ENCODE data around the gene MAP2.

Gene MAP2

DNA sequence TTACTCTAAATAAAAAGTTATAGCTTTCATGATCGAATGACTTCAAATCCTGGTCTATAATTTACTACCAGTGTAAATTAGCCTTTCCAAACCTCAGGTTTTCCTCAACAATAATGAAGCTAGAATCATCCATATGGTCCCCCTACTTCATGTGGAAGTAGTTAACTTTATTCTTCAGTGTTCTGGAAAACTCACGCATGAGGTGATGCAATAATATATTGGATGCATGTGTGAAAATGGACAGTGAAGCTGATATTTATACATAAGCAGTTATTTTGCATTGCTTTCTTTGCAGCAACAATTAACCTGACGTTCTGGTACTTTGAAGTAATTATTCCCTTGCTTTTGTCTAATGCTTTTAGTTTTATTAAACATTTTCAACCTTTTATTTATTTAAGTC, 329.2 kb downstream of the MAP2 start:
- no peak for DNase-seq

DNA sequence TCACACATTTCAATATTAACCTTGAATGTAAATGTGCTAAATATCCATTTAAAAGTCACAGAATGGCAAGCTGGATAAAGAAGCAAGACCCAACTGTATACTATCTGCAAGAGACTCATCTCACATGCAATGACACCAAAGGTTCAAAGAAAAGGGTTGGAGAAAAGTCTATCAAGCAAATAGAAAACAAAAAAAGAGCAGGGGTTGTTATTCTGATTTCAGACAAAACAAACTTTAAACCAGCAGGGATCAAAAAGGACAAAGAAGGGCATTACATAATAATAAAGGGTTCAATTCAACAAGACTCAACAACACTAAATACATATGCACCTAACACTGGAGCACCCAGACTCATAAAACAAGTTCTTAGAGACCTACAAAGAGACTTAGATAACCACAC, 333.3 kb downstream of the MAP2 start:
- DNase-seq: no peak

DNA sequence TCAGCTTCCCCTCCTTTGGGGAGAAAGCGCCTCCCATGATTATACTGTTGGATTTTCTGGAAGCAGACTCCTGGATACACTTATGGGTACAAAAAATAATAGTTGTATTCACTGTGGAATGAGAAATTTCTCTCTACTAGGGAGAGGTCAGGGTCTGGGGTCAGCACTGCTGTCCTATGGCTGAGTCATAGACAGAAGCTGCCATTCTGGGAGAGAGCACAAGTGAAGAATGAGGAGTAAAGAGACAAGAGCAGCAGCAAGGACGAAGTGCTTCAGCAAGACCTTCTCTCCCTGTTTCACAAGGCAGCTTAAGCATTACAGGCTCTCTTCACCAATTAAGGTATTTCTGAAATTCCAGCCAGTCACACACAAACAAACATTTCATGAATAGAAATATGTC, 337.7 kb downstream of the MAP2 start:
- DNase-seq: no peak

DNA sequence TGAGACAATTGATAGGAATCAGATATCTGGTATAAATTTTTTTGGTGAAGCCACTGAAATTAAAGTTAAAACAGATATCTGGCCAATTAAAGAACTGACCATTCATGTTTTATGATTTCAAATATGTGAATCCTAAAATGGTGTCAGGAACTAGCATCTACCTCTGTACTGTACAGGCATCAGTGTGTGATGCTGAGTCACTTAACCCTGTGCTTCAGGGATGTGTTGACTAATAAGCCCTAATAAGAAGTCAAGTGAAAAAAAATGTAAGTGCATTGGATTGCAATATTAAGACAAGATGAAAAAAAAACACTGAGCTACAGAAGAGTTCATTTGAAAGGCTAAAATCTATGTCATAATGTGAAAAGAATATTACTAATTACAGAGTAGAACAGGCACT, 338.7 kb downstream of the MAP2 start:
- no peak for DNase-seq

DNA sequence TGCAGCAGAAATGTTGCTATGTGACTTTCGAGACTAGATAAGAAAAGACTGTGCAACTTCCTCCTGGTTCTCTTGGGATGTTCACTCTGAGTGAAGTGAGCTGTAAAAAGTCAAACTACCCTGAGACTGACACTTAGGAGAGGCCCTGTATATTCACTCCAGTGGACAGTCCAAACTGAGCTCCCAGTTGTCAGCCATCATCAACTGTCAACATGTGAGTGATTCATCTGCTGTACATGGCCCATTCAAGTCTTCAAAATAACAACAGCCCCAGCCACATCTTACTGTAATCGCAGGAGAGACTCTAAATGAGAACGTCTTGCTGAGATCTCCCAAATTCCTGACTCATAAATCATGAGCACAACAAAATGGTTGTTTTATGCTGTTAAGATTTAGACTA, 339.3 kb downstream of the MAP2 start:
- DNase-seq: no peak

DNA sequence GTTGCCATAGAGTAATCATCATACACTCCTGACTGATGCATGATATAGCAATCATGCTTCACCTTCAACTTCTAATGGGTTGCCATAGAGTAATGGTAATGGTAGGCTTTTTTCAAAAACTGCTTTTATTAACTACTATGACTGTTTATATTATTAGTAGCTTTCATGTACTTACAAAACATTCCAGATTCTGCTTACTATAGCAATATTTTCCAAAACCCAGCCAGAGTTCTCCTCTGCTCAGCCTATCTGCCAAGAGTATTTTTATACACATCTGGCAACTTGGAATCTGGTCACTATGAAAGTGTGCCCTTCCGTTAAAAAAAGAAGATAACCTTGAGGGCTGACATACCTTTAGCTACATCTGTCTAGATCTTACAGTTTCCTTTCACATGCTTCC, 342.8 kb downstream of the MAP2 start:
- DNase-seq: no peak

DNA sequence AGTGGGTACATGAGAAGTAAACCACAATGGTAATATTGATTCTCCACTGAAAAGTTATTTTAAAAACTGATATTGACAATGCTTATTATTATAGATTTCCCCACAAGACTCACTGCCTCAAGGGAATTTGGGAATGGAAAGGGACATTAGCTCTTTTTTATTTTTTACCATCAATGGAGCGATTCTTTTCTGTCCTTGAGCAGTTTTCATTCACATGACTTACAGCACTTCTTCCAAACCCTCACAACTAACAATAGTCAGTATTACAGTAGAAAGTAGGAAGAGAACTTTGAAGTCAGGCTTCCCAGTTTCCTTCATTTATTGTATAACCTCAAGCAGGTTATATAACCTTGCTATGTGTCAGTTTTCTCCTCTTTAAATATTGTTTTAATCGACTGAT, 343.5 kb downstream of the MAP2 start:
- DNase-seq: no peak

- no peak for DNase-seq
These were observed 344.7 kb downstream of the MAP2 start for GRCh38 chr2:209768557-209768956.

DNA sequence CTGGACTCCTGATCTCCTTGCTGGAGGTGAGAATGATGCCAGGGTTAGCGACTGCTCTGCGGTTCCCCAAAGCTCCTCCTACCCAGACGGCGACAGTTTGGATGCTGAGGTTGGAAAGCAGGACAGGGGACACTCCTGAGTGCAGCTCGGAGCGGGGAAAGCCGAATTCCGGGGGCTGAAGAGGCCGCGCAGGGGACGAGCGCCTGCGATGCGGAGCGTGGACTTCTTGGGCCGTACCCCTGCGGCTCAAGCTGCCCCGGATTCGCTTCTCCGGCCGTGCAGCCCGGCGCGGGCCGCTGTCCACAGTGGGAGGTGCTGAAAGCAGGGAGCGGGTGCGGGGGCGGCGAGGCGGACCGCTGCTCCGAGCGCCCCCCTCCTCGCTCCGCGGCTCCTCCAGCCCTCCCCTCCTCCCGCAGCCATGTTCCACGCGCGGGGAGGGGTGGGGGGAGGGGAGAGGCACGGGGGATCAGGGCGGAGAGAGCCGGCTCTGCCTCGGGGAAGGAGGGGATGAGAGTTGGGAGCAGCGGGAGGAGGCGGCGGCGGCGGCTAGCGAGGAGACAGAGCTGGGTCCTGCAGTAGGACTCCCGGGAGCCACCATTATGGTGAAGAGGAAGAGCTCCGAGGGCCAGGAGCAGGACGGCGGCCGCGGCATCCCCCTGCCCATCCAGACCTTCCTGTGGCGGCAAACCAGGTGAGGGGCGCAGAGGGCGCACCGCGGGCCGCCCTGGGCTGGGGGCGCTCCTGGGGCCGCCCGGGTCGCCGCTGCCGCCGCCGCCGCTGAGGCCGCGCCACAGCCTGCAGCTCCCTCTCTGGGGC, 347.8 kb downstream of the MAP2 start, which contains the start of gene UNC80:
UNC80 (plus strand) TSS at position 359 of the 816 bp plus-strand sequence; CDS start at position 600, 241 bp downstream.
- DNase-seq: peak; percentile 58

GRCh38 chr2:209772290-209772685, 348.4 kb downstream of the MAP2 start:
- no peak for DNase-seq

DNA sequence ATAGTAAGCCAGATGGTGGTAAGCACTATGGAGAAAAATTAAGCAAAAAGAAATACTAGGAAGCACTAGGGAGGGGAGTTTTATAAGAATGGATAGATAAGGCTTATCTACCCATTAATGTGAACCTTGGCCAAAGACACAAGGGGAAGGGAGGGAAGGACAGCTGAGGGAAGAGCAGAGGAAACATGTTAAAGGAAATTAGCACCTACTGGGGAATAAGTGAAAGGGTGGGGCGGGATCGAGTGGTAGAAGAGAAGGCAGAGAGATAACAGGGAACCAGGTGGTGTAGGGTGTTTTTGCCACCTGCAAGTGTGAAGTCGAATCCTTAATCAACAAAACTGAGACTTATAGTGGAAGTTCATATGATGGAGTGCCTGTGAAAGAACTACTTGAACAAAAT, 349.5 kb downstream of the MAP2 start:
- DNase-seq: no peak
